Kidney (tissue), 14 donors: ENCODE data around the gene PSMD11. TPM values are rescaled to one million over a fixed set of nuclear protein-coding genes. Genes with fewer than 3 reads are reported as not detected.
A peak's percentile ranks its signal among the peaks of the same experiment; 100 is the strongest.

Source experiments
- DNase-seq, 5 donors: peaks; one replicate each; pipeline ENCODE4 v3.0.0-alpha.2; 2013 to 2020
- FAIRE-seq: peaks from 2 replicates; lab custom pipeline; 2012; peaks lifted over from hg19 to GRCh38; lab: Jason Lieb, UNC
- H3K27ac ChIP-seq, 2 donors: one replicate each; pipeline ENCODE4 v1.7.0; 2013; ENCODE audit warnings: low read depth in 2 of 2, low read length in 2 of 2, inconsistent platforms in 1 of 2
- H3K27me3 ChIP-seq: one replicate; pipeline ENCODE4 v1.7.1; 2013; ENCODE audit warnings: low read length, inconsistent platforms; ENCODE audit not compliant: control insufficient read depth, insufficient read depth
- H3K36me3 ChIP-seq, 3 donors: one replicate each; pipeline versions ENCODE4 v1.7.0 to v1.7.1; 2013; ENCODE audit warnings: low read length in 3 of 3, control low read depth in 1 of 3, inconsistent platforms in 1 of 3; ENCODE audit not compliant: insufficient read depth in 3 of 3, control insufficient read depth in 2 of 3
- H3K4me1 ChIP-seq, 3 donors: one replicate each; pipeline versions ENCODE4 v1.7.0 to v1.7.1; 2013; ENCODE audit warnings: low read length in 3 of 3, inconsistent platforms in 1 of 3, low read depth in 1 of 3; ENCODE audit not compliant: control insufficient read depth in 2 of 3, insufficient read depth in 2 of 3
- H3K4me3 ChIP-seq, 3 donors: one replicate each; pipeline versions ENCODE4 v1.7.0 to v1.8.1; 2013; ENCODE audit warnings: low read length in 3 of 3, control low read depth in 1 of 3, inconsistent platforms in 1 of 3
- H3K9ac ChIP-seq, 3 donors: one replicate each; pipeline versions ENCODE4 v1.7.0 to v1.7.1; 2013; ENCODE audit warnings: low read length in 3 of 3, control low read depth in 1 of 3, inconsistent platforms in 1 of 3
- H3K9me3 ChIP-seq, 3 donors: one replicate each; pipeline versions ENCODE4 v1.7.0 to v1.7.1; 2013; ENCODE audit warnings: low read length in 3 of 3, control low read depth in 1 of 3, inconsistent platforms in 1 of 3; ENCODE audit not compliant: control insufficient read depth in 2 of 3, insufficient read depth in 1 of 3
- intact Hi-C: fragments of 100-400 bp; cut with DNase I; formaldehyde crosslinking; loops from one replicate; pipeline ENCODE4 v1.11.1; 2022
- polyA plus RNA-seq: library from polyadenylated mRNA; stranded (reverse); fragments of 350-450 nt; fragmentation: Illumina TruSeq; extraction: RNeasy Lipid Tissue Mini Kit (QIAGEN cat#74804); gene quantifications from one replicate; pipeline ENCODE4 v1.2.3, GENCODE V29; 2014; ENCODE audit warnings: low read depth, low replicate concordance; ENCODE audit not compliant: insufficient read depth
- total RNA-seq: library from RNA; stranded (reverse); fragmentation: NEBNext Ultra II Directional; extraction: Animal tissue kit (Norgen Biotek cat#: 25700); gene quantifications from one replicate; pipeline ENCODE4 v1.2.1, GENCODE V29; 2021
- TF ChIP-seq, protein P1 (sequence below): IDR thresholded peaks from 3 replicates; pipeline ENCODE4 v1.5.1; 2012; ENCODE audit warnings: mild to moderate bottlenecking, moderate library complexity, borderline replicate concordance; ENCODE audit not compliant: insufficient read depth; ENCODE audit errors: extremely low read depth
- donor health status: control.
- donor health status: control.
- donor health status: control.
- donor health status: control.
- donor health status: control.
- donor health status: DM: yes; HTN: yes; CAD: no.
- donor health status: Normal renal cell carcinoma (clear cell type).

PSMD11 gene
- total and polyA plus RNA-seq, 2 donors from 2014 or later = 65.1 to 67.5 TPM

DNA sequence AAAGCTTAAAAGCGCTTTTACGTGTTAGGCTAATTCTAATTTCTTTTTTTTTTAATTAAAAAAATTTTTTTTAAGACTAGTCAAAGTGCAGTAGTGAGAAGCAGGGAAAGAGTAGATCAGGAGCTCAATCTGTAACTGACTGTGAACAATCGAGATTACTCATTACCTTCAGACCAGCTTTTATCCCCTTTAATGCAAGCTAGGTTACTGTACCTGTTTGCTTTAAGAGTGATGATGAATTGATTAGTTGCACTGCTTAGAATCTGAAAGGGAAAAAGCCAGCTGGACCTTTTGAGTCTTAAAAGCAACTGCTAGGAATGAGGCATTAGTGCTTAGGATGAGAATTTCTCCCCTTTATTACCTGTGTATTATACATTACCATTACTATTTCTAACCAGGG, 19.0 kb downstream of the PSMD11 start:
- Histone ChIP-seq H3K4me1 (peaks cover 0 to 10% (median 4%) of the 10 kb centered on the region in 3 donors), H3K9me3 (no peaks in the 10 kb centered on the region), H3K27ac (peak overlapping the region in 1 of 2 donors; percentile 76), H3K9ac (no peak overlapping the region), H3K27me3 (no peaks in the 10 kb centered on the region), H3K36me3 (peaks cover 8 to 37% (median 15%) of the 10 kb centered on the region in 3 donors), H3K4me3 (no peak overlapping the region)
- FAIRE-seq (no peak), DNase-seq (no peak)
- intact Hi-C loops = no loop called here
- TF ChIP-seq, protein P1, sequence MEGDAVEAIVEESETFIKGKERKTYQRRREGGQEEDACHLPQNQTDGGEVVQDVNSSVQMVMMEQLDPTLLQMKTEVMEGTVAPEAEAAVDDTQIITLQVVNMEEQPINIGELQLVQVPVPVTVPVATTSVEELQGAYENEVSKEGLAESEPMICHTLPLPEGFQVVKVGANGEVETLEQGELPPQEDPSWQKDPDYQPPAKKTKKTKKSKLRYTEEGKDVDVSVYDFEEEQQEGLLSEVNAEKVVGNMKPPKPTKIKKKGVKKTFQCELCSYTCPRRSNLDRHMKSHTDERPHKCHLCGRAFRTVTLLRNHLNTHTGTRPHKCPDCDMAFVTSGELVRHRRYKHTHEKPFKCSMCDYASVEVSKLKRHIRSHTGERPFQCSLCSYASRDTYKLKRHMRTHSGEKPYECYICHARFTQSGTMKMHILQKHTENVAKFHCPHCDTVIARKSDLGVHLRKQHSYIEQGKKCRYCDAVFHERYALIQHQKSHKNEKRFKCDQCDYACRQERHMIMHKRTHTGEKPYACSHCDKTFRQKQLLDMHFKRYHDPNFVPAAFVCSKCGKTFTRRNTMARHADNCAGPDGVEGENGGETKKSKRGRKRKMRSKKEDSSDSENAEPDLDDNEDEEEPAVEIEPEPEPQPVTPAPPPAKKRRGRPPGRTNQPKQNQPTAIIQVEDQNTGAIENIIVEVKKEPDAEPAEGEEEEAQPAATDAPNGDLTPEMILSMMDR = no peak

DNA sequence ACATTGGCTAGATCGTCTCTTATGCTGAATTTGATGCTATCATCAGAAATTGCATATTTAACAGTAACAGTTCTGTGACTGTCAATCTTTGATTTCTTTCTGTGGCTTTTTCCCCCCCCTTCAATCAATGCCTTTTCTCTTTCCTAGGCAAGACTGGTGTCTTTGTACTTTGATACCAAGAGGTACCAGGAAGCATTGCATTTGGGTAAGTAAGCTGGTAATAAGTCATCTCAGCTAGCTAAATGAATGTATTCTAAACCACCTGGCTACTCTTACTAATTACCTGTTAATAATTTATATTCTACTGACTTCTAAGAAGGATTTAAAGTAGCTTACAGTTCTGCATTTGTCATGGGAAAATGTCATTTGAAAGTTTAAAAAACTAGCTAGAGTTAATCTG, 20.1 kb downstream of the PSMD11 start:
- Histone ChIP-seq H3K9me3 (no peaks in the 10 kb centered on the region), H3K4me1 (peaks cover 0 to 10% (median 4%) of the 10 kb centered on the region in 3 donors), H3K27ac (peak overlapping the region in 1 of 2 donors; percentile 76), H3K4me3 (no peak overlapping the region), H3K9ac (no peak overlapping the region), H3K27me3 (no peaks in the 10 kb centered on the region), H3K36me3 (peaks cover 8 to 40% (median 16%) of the 10 kb centered on the region in 3 donors)
- intact Hi-C loops = no loop called here
- TF ChIP-seq, protein P1 = no peak
- DNase-seq (no peak), FAIRE-seq (peak; percentile 32)

DNA sequence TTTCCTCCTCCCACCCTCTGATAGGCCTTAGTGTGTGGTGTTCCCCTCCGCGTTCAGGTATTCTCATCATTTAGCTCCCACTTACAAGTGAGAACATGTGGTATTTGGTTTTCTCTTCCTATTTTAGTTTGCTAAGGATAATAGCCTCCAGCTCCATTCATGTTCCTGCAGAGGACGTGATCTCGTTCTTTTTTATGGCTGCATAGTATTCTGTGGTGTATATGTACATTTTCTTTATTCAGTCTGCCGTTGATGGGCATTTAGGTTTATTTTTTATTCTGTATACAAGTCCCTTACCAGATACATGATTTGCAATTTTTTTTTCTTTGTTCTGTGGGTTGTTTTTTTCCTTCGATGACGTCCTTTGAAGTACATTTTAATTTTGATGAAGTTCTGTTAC, 23.6 kb downstream of the PSMD11 start:
- H3K27ac ChIP-seq = no peak overlapping the region
- H3K4me3 ChIP-seq = no peak overlapping the region
- no peak overlapping the region for H3K9ac ChIP-seq
- no peaks in the 10 kb centered on the region for H3K27me3 ChIP-seq
- DNase-seq (no peak), FAIRE-seq (no peak)
- intact Hi-C loops = no loop called here
- H3K4me1 ChIP-seq = peaks cover 0 to 10% (median 4%) of the 10 kb centered on the region in 3 donors
- TF ChIP-seq, protein P1 = no peak
- peaks cover 6 to 55% (median 33%) of the 10 kb centered on the region in 3 donors for H3K36me3 ChIP-seq
- no peaks in the 10 kb centered on the region for H3K9me3 ChIP-seq
